ENCODE data around the gene AHI1.

AHI1 gene

DNA sequence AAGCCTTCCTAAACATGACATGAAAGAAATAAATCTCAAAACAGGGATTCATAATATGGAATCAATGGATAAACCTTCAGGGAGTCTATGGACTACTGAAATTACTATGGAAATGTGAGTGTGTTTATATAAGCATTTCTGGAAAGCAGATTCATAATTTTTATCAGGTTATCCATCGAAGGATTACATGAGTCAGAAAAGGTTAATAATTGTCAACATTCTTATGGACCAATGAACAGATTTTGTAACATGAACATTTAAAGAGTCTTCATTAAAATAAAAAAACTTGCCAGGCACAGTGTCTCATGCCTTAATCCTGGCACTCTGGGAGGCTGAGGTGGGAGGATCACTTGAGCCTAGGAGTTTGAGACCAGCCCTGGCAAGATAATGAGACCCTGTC lies 84.8 kb downstream of the AHI1 start:
- Histone ChIP-seq H3K36me3 (ENCODE audit: control insufficient read depth, insufficient read depth, low read length, severe bottlenecking) (peaks cover 23% of the 10 kb centered on the region), H3K4me1 (ENCODE audit: control insufficient read depth, insufficient read depth, low read length) (no peaks in the 10 kb centered on the region), H3K27me3 (replicated peaks; ENCODE audit: control insufficient read depth, insufficient read depth, low read length) (no peaks in the 10 kb centered on the region), H3K9me3 (ENCODE audit: control insufficient read depth, low read length) (no peaks in the 10 kb centered on the region), H3K9ac (ENCODE audit: low read length) (no peak overlapping the region), H3K4me3 (ENCODE audit: low read length) (no peak overlapping the region)
- no peak for DNase-seq (ENCODE audit: low read depth)

DNA sequence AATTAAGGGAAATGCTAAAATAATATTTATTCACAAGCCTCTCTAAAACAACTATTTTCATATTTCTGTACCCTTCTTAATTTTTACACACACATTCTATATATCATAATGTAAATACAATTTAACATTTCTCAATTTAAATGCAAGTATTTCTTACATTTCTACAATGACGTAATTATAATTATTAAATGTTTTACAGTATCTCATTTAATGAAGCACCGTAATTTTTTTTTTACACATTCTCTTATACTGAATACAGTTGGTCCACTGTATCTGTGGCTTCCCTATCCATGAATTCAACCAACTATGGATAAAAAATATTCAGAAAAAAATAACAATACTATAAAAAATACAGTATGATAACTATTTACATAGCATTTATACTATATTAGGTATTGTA lies 85.7 kb downstream of the AHI1 start:
- Histone ChIP-seq H3K9me3 (ENCODE audit: control insufficient read depth, low read length) (no peaks in the 10 kb centered on the region), H3K4me3 (ENCODE audit: low read length) (no peak overlapping the region), H3K9ac (ENCODE audit: low read length) (no peak overlapping the region), H3K4me1 (ENCODE audit: control insufficient read depth, insufficient read depth, low read length) (no peaks in the 10 kb centered on the region), H3K36me3 (ENCODE audit: control insufficient read depth, insufficient read depth, low read length, severe bottlenecking) (peaks cover 23% of the 10 kb centered on the region), H3K27me3 (replicated peaks; ENCODE audit: control insufficient read depth, insufficient read depth, low read length) (no peaks in the 10 kb centered on the region)
- no peak for DNase-seq (ENCODE audit: low read depth)

DNA sequence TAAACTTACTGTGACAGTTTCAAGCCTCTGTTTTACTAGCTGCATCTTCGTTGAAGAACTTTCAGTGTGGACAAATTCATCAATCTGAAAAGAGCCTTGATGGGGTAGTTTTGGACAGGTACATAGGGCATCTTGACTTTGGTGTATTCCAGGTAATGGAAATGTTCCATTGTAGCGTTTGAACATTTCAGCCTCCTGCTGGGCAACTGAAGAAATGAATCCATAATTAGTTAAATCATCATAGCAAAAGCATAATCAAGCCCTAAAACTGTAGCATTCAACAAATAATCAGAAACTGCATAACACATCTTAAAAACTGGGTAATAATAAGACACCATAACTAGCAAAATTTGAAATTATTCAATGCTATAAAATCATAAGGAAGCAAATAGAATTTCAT lies 86.2 kb downstream of the AHI1 start:
- no peaks in the 10 kb centered on the region for H3K4me1 ChIP-seq (ENCODE audit: control insufficient read depth, insufficient read depth, low read length)
- H3K9me3 ChIP-seq (ENCODE audit: control insufficient read depth, low read length), result no peaks in the 10 kb centered on the region
- H3K36me3 ChIP-seq (ENCODE audit: control insufficient read depth, insufficient read depth, low read length, severe bottlenecking), result peaks cover 23% of the 10 kb centered on the region
- no peak overlapping the region for H3K4me3 ChIP-seq (ENCODE audit: low read length)
- no peak overlapping the region for H3K9ac ChIP-seq (ENCODE audit: low read length)
- no peaks in the 10 kb centered on the region for H3K27me3 ChIP-seq (replicated peaks; ENCODE audit: control insufficient read depth, insufficient read depth, low read length)
- DNase-seq (ENCODE audit: low read depth), result no peak

DNA sequence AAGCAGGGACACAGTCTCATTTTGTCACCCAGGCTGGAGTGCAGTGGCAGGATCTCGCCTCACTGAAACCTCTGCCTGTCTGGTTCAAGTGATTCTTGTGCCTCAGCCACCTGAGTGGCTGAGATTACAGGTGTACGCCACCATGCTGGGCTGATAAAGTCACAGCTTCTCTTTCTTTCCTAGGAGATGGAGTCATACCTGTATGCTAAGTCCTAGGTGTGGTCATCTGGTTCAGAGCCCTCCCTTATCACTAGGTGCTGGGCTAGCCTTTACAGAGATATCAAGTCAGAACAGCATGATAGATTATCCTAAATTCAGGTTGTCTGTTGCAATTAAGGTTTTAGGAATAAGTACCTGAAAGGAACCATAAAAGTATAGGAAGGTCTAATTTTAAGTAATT lies 86.7 kb downstream of the AHI1 start:
- Histone ChIP-seq H3K4me3 (ENCODE audit: low read length) (no peak overlapping the region), H3K9ac (ENCODE audit: low read length) (no peak overlapping the region), H3K27me3 (replicated peaks; ENCODE audit: control insufficient read depth, insufficient read depth, low read length) (no peaks in the 10 kb centered on the region), H3K9me3 (ENCODE audit: control insufficient read depth, low read length) (no peaks in the 10 kb centered on the region), H3K36me3 (ENCODE audit: control insufficient read depth, insufficient read depth, low read length, severe bottlenecking) (peaks cover 23% of the 10 kb centered on the region), H3K4me1 (ENCODE audit: control insufficient read depth, insufficient read depth, low read length) (no peaks in the 10 kb centered on the region)
- DNase-seq (ENCODE audit: low read depth), result no peak

DNA sequence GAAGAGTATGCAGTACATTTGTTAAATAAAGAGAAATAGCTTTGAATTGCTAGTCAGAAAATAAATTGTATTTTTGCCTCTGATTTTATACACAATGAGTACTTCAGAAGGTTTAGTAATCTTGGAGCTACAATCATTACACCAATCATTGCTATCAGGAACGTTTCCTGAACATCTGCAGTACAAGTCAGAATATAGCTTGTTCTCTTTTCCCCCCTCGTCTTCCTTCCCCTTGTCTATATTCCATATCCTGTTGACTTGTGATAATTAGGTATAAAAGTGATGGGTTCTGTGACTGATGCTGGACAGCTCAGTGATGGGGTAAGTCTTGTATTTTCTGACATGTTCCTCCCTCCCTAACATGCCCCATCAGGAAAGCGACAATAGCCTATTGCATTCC lies 94.0 kb downstream of the AHI1 start:
- DNase-seq (ENCODE audit: low read depth), result no peak
- Histone ChIP-seq H3K4me1 (ENCODE audit: control insufficient read depth, insufficient read depth, low read length) (peaks cover 5% of the 10 kb centered on the region), H3K9me3 (ENCODE audit: control insufficient read depth, low read length) (no peaks in the 10 kb centered on the region), H3K36me3 (ENCODE audit: control insufficient read depth, insufficient read depth, low read length, severe bottlenecking) (peaks cover 12% of the 10 kb centered on the region), H3K4me3 (ENCODE audit: low read length) (no peak overlapping the region), H3K9ac (ENCODE audit: low read length) (no peak overlapping the region), H3K27me3 (replicated peaks; ENCODE audit: control insufficient read depth, insufficient read depth, low read length) (no peaks in the 10 kb centered on the region)

DNA sequence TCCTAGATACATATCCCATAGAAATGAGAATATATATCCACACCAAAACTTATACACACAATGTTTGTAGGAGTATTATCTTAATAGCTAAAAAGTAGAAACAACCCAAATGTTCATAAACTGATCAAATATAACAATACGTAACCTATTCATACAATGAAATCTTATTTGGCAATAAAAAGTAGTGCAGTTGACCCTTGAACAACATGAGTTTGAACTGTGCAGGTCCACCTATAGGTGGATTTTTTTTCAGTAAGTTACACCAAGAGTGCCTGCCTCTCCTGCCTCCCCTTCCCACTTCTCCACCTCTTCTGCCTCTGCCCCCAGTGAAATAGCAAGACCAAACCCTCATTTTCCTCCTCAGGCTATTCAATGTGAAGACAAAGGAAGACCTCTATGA lies 95.2 kb downstream of the AHI1 start:
- Histone ChIP-seq H3K9ac (ENCODE audit: low read length) (no peak overlapping the region), H3K9me3 (ENCODE audit: control insufficient read depth, low read length) (no peaks in the 10 kb centered on the region), H3K4me1 (ENCODE audit: control insufficient read depth, insufficient read depth, low read length) (peaks cover 5% of the 10 kb centered on the region), H3K27me3 (replicated peaks; ENCODE audit: control insufficient read depth, insufficient read depth, low read length) (no peaks in the 10 kb centered on the region), H3K4me3 (ENCODE audit: low read length) (no peak overlapping the region), H3K36me3 (ENCODE audit: control insufficient read depth, insufficient read depth, low read length, severe bottlenecking) (peaks cover 12% of the 10 kb centered on the region)
- DNase-seq (ENCODE audit: low read depth), result no peak

DNA sequence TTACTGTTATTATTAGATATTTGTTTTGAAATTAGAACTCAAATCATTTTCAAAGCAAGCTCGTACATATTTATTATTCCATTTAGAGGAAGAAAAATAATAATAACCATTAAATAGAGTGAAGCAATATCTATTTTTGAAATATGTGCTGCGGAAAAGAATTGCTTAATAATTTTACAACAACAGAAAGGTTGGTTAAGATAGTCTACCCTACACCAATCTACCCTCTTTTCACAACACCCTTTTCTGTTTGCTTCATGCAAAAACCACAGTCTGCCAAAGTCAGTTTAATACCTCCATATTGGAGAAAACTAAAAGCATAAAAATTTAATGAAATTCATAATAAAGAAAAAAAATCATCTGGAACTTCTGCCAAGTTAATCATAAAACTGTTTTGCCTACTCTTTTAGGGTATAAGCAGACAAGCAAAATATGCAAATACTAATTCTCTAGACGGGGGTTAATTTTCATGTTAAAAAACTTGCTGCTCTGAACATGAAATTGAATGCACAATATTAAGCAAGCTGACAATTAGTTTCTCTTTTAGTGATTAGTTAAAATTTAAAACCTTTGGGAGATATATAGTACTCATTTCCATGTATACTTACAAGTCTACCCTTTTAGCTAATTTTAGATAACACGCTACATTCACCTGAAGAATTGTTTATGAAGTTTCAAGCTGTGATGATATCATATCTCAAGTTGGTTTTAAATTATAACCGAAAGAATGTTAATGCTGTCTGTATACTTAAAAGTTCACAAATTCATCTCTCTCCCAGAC lies 100.2 kb downstream of the AHI1 start:
- H3K9ac ChIP-seq (ENCODE audit: low read length), result no peak overlapping the region
- H3K9me3 ChIP-seq (ENCODE audit: control insufficient read depth, low read length), result no peaks in the 10 kb centered on the region
- peaks cover 6% of the 10 kb centered on the region for H3K36me3 ChIP-seq (ENCODE audit: control insufficient read depth, insufficient read depth, low read length, severe bottlenecking)
- H3K27me3 ChIP-seq (replicated peaks; ENCODE audit: control insufficient read depth, insufficient read depth, low read length), result no peaks in the 10 kb centered on the region
- DNase-seq (ENCODE audit: low read depth), result no peak
- no peaks in the 10 kb centered on the region for H3K4me1 ChIP-seq (ENCODE audit: control insufficient read depth, insufficient read depth, low read length)
- no peak overlapping the region for H3K4me3 ChIP-seq (ENCODE audit: low read length)

DNA sequence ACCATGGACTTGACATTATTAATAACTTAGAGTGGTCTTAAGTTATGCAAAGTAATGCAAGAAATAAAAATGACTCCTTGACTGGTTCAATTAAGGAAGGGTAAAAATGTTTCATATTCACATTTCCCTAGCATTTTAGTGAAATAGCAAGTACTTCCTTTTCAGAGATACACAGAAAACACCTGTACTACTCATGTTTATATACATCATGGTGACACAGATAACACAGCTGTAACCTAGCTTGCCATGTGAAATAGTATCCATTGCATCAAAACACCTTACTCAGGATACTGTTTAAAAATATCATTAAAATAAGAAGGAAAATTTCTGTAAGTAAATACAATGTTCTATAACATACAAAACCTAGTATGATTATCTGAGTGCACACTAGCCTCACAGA lies 102.4 kb downstream of the AHI1 start:
- Histone ChIP-seq H3K27me3 (replicated peaks; ENCODE audit: control insufficient read depth, insufficient read depth, low read length) (no peaks in the 10 kb centered on the region), H3K9me3 (ENCODE audit: control insufficient read depth, low read length) (no peaks in the 10 kb centered on the region)
- DNase-seq (ENCODE audit: low read depth), result no peak

DNA sequence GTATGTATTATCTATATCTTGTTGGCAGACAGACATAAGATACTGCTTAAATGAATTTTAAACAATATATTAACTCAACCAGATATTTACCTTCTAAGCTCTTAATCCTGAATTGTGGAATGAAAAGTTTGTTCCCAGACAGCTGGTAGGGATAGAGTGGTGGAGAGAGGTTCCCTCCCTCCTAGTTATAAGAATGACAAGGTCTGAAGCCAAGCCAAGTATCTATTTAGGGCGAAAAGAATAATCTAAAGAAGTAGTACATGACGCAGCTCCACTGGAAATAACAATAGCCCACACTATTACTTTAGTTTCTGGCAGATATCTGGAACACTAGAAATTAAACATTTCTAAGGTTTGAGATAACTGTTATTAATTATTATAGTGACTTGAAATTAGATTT lies 104.3 kb downstream of the AHI1 start:
- no peak overlapping the region for H3K9ac ChIP-seq (ENCODE audit: low read length)
- peaks cover 6% of the 10 kb centered on the region for H3K36me3 ChIP-seq (ENCODE audit: control insufficient read depth, insufficient read depth, low read length, severe bottlenecking)
- H3K27me3 ChIP-seq (replicated peaks; ENCODE audit: control insufficient read depth, insufficient read depth, low read length), result no peaks in the 10 kb centered on the region
- no peak for DNase-seq (ENCODE audit: low read depth)
- no peaks in the 10 kb centered on the region for H3K9me3 ChIP-seq (ENCODE audit: control insufficient read depth, low read length)
- no peak overlapping the region for H3K4me3 ChIP-seq (ENCODE audit: low read length)
- no peaks in the 10 kb centered on the region for H3K4me1 ChIP-seq (ENCODE audit: control insufficient read depth, insufficient read depth, low read length)

More for the DNA sequence above, 102.4 kb downstream of the AHI1 start:
- H3K36me3 ChIP-seq (ENCODE audit: control insufficient read depth, insufficient read depth, low read length, severe bottlenecking), result peaks cover 6% of the 10 kb centered on the region
- H3K9ac ChIP-seq (ENCODE audit: low read length), result no peak overlapping the region
- no peaks in the 10 kb centered on the region for H3K4me1 ChIP-seq (ENCODE audit: control insufficient read depth, insufficient read depth, low read length)
- H3K4me3 ChIP-seq (ENCODE audit: low read length), result no peak overlapping the region

DNA sequence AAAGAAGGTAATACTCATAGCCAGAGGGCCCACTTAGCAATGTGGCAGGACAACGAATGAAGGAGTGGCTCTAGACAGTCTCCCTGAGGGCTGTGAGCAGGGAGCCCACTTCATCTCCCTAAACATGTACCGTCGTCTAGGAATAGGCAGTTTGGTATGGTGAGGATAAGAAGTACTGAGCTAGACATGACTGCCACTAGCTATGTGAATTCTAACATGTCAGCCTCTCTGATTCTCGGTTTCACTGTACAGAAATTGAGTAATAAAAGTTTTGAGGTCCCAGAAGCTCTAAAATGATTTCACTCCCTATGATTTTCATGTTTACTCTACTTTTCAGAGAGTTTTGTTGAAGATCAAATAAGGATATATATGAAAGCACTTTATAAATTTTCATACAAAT lies 107.1 kb downstream of the AHI1 start:
- Histone ChIP-seq H3K36me3 (ENCODE audit: control insufficient read depth, insufficient read depth, low read length, severe bottlenecking) (peaks cover 6% of the 10 kb centered on the region), H3K4me3 (ENCODE audit: low read length) (no peak overlapping the region), H3K27me3 (replicated peaks; ENCODE audit: control insufficient read depth, insufficient read depth, low read length) (no peaks in the 10 kb centered on the region), H3K4me1 (ENCODE audit: control insufficient read depth, insufficient read depth, low read length) (no peaks in the 10 kb centered on the region), H3K9ac (ENCODE audit: low read length) (no peak overlapping the region), H3K9me3 (ENCODE audit: control insufficient read depth, low read length) (no peaks in the 10 kb centered on the region)
- DNase-seq (ENCODE audit: low read depth), result no peak

DNA sequence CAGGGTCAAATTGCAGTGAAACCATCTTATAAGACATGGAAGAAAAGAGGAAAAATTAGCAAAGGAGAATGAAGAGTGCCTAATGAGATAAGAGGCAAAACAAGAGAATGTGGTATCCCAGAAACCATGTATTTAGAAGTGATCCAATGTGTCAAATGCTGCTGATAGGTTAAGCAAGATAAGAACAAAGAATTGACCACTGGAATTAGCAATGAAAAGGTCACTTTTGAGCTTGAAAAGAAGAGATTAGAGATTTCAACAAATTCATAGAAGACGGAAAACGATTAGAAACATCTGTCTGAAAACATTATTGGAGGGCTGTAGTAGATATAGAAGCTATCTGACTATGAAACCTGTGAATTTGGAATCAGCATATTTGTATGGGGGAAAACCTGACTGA lies 112.2 kb downstream of the AHI1 start:
- H3K4me1 ChIP-seq (ENCODE audit: control insufficient read depth, insufficient read depth, low read length), result no peaks in the 10 kb centered on the region
- no peak for DNase-seq (ENCODE audit: low read depth)
- H3K9ac ChIP-seq (ENCODE audit: low read length), result no peak overlapping the region
- H3K36me3 ChIP-seq (ENCODE audit: control insufficient read depth, insufficient read depth, low read length, severe bottlenecking), result no peaks in the 10 kb centered on the region
- H3K27me3 ChIP-seq (replicated peaks; ENCODE audit: control insufficient read depth, insufficient read depth, low read length), result no peaks in the 10 kb centered on the region
- H3K4me3 ChIP-seq (ENCODE audit: low read length), result no peak overlapping the region
- no peaks in the 10 kb centered on the region for H3K9me3 ChIP-seq (ENCODE audit: control insufficient read depth, low read length)

DNA sequence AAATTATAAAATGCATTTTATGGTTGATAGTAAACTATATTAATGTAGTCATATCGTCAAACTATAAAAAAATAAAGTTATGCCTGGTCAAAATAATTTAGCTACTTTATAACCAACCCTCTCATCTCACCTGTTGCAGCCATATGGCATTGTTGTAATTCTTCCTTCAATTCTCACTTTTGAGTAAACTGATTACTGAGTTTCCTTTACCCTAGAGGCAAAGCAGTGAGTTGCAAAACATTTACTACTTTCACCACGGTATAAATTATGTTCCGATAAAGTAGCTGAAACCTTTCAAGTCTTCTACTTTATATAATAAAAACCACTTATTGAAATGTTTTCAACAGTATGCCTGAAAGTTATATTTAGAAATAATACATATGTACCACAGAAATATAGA lies 113.8 kb downstream of the AHI1 start:
- Histone ChIP-seq H3K36me3 (ENCODE audit: control insufficient read depth, insufficient read depth, low read length, severe bottlenecking) (no peaks in the 10 kb centered on the region), H3K4me1 (ENCODE audit: control insufficient read depth, insufficient read depth, low read length) (no peaks in the 10 kb centered on the region), H3K9ac (ENCODE audit: low read length) (no peak overlapping the region), H3K27me3 (replicated peaks; ENCODE audit: control insufficient read depth, insufficient read depth, low read length) (no peaks in the 10 kb centered on the region), H3K4me3 (ENCODE audit: low read length) (no peak overlapping the region), H3K9me3 (ENCODE audit: control insufficient read depth, low read length) (no peaks in the 10 kb centered on the region)
- DNase-seq (ENCODE audit: low read depth), result no peak

Data from adipocyte (in vitro differentiated cells).